ENCODE measurements around the gene MIDN.

Gene MIDN

DNA sequence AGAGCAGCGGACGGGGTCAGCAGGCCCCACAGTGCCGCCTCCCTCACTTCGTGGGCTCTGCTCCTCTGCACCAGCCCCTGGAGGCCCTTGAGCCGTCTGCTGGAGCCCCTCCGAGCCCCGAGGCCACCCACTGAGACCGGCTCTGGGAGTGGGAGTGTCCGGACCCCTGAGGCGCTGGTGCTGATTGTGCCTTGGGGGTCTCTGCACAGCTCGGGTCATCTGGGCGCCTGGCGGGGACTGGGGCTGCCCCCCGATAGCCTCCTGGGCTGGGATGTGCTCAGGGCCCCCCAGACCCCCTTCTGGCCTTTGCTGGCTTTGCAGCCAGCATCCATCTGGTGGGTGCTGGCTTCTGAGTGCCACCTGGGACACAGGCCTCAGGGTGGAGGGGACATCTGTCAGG, 26.0 kb upstream of the MIDN start:
- Histone ChIP-seq H3K27ac (ENCODE audit: extremely low read depth, low read depth, low read length) (0 out of 2 replicates have a peak overlapping the region, but pooled peaks have one; percentile 17), H3K4me3 (ENCODE audit: low read depth, low read length) (no peak overlapping the region), H3K4me1 (ENCODE audit: control insufficient read depth, insufficient read depth, low read length) (no peaks in the 10 kb centered on the region), H3K36me3 (ENCODE audit: control insufficient read depth in 2 of 2, insufficient read depth in 1 of 2, low read length in 2 of 2) (peaks cover 0 to 78% of the 10 kb centered on the region in 2 experiments; a peak in 2 of 3 replicates), H3K9me3 (ENCODE audit: control insufficient read depth, insufficient read depth, low read depth, low read length) (no peaks in the 10 kb centered on the region)
- ChIA-PET CTCF (interaction anchor here (0.8 to 2.5 kb wide), 9 partner anchors 8 to 109 kb away, joined by 3 to 14 read pairs (median 5); no protein-coding TSS in a partner anchor), POLR2A (interaction anchor here (0.6 to 1.5 kb wide), 2 partner anchors 109 to 234 kb away, joined by 3 to 7 read pairs; no protein-coding TSS in a partner anchor)
- TF ChIP-seq GLIS2 (tag by site-specific recombination; IDR thresholded peaks at IDR 0.05) (peak; percentile 36; the same call in 1 of the 2 replicates), GFI1B (tag by site-specific recombination; IDR thresholded peaks at IDR 0.05) (no peak), ZBTB6 (tag by site-specific recombination; IDR thresholded peaks at IDR 0.05) (peak; percentile 56; the same call in 1 of the 2 replicates), ZNF610 (tag by site-specific recombination; IDR thresholded peaks at IDR 0.05; ENCODE audit: borderline replicate concordance) (no peak), ZNF26 (tag by site-specific recombination; IDR thresholded peaks at IDR 0.05) (no peak)

- Histone ChIP-seq H3K4me3 (ENCODE audit: low read depth, low read length) (no peak overlapping the region), H3K4me1 (ENCODE audit: control insufficient read depth, insufficient read depth, low read length) (no peaks in the 10 kb centered on the region), H3K27ac (ENCODE audit: extremely low read depth, low read depth, low read length) (peak overlapping the region; percentile 17; the same call in 1 of the 2 replicates), H3K9me3 (ENCODE audit: control insufficient read depth, insufficient read depth, low read depth, low read length) (no peaks in the 10 kb centered on the region), H3K36me3 (ENCODE audit: control insufficient read depth in 2 of 2, insufficient read depth in 1 of 2, low read length in 2 of 2) (peaks cover 0 to 84% of the 10 kb centered on the region in 2 experiments; a peak in 2 of 3 replicates)
- ChIA-PET POLR2A (interaction anchor here (0.6 to 1.5 kb wide), 3 partner anchors 43 to 234 kb away, joined by 3 to 7 read pairs (median 3); no protein-coding TSS in a partner anchor), CTCF (interaction anchor here (0.6 to 2.5 kb wide), 10 partner anchors 9 to 936 kb away, joined by 3 to 14 read pairs (median 5); no protein-coding TSS in a partner anchor)
- TF ChIP-seq GLIS2 (tag by site-specific recombination; IDR thresholded peaks at IDR 0.05) = peak; percentile 12; the same call in 1 of the 2 replicates
- TF ChIP-seq, protein P1, sequence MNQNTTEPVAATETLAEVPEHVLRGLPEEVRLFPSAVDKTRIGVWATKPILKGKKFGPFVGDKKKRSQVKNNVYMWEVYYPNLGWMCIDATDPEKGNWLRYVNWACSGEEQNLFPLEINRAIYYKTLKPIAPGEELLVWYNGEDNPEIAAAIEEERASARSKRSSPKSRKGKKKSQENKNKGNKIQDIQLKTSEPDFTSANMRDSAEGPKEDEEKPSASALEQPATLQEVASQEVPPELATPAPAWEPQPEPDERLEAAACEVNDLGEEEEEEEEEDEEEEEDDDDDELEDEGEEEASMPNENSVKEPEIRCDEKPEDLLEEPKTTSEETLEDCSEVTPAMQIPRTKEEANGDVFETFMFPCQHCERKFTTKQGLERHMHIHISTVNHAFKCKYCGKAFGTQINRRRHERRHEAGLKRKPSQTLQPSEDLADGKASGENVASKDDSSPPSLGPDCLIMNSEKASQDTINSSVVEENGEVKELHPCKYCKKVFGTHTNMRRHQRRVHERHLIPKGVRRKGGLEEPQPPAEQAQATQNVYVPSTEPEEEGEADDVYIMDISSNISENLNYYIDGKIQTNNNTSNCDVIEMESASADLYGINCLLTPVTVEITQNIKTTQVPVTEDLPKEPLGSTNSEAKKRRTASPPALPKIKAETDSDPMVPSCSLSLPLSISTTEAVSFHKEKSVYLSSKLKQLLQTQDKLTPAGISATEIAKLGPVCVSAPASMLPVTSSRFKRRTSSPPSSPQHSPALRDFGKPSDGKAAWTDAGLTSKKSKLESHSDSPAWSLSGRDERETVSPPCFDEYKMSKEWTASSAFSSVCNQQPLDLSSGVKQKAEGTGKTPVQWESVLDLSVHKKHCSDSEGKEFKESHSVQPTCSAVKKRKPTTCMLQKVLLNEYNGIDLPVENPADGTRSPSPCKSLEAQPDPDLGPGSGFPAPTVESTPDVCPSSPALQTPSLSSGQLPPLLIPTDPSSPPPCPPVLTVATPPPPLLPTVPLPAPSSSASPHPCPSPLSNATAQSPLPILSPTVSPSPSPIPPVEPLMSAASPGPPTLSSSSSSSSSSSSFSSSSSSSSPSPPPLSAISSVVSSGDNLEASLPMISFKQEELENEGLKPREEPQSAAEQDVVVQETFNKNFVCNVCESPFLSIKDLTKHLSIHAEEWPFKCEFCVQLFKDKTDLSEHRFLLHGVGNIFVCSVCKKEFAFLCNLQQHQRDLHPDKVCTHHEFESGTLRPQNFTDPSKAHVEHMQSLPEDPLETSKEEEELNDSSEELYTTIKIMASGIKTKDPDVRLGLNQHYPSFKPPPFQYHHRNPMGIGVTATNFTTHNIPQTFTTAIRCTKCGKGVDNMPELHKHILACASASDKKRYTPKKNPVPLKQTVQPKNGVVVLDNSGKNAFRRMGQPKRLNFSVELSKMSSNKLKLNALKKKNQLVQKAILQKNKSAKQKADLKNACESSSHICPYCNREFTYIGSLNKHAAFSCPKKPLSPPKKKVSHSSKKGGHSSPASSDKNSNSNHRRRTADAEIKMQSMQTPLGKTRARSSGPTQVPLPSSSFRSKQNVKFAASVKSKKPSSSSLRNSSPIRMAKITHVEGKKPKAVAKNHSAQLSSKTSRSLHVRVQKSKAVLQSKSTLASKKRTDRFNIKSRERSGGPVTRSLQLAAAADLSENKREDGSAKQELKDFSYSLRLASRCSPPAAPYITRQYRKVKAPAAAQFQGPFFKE (tag by site-specific recombination; IDR thresholded peaks at IDR 0.05; ENCODE audit: borderline replicate concordance) = no peak
- TF ChIP-seq ZFP41 (tag by site-specific recombination; IDR thresholded peaks at IDR 0.05; ENCODE audit: borderline replicate concordance) = no peak
- TF ChIP-seq, protein P2, sequence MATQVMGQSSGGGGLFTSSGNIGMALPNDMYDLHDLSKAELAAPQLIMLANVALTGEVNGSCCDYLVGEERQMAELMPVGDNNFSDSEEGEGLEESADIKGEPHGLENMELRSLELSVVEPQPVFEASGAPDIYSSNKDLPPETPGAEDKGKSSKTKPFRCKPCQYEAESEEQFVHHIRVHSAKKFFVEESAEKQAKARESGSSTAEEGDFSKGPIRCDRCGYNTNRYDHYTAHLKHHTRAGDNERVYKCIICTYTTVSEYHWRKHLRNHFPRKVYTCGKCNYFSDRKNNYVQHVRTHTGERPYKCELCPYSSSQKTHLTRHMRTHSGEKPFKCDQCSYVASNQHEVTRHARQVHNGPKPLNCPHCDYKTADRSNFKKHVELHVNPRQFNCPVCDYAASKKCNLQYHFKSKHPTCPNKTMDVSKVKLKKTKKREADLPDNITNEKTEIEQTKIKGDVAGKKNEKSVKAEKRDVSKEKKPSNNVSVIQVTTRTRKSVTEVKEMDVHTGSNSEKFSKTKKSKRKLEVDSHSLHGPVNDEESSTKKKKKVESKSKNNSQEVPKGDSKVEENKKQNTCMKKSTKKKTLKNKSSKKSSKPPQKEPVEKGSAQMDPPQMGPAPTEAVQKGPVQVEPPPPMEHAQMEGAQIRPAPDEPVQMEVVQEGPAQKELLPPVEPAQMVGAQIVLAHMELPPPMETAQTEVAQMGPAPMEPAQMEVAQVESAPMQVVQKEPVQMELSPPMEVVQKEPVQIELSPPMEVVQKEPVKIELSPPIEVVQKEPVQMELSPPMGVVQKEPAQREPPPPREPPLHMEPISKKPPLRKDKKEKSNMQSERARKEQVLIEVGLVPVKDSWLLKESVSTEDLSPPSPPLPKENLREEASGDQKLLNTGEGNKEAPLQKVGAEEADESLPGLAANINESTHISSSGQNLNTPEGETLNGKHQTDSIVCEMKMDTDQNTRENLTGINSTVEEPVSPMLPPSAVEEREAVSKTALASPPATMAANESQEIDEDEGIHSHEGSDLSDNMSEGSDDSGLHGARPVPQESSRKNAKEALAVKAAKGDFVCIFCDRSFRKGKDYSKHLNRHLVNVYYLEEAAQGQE (tag by site-specific recombination; IDR thresholded peaks at IDR 0.05) = no peak
- peak; percentile 46; the same call in 1 of the 2 replicates for TF ChIP-seq SCRT2 (tag by site-specific recombination; IDR thresholded peaks at IDR 0.05)
- TF ChIP-seq ZBTB8A (tag by site-specific recombination; IDR thresholded peaks at IDR 0.05) = 0 out of 2 replicates have a peak, but pooled peaks have one; percentile 25
- TF ChIP-seq ZNF146 (tag by site-specific recombination; IDR thresholded peaks at IDR 0.05) = no peak
- TF ChIP-seq, protein P3, sequence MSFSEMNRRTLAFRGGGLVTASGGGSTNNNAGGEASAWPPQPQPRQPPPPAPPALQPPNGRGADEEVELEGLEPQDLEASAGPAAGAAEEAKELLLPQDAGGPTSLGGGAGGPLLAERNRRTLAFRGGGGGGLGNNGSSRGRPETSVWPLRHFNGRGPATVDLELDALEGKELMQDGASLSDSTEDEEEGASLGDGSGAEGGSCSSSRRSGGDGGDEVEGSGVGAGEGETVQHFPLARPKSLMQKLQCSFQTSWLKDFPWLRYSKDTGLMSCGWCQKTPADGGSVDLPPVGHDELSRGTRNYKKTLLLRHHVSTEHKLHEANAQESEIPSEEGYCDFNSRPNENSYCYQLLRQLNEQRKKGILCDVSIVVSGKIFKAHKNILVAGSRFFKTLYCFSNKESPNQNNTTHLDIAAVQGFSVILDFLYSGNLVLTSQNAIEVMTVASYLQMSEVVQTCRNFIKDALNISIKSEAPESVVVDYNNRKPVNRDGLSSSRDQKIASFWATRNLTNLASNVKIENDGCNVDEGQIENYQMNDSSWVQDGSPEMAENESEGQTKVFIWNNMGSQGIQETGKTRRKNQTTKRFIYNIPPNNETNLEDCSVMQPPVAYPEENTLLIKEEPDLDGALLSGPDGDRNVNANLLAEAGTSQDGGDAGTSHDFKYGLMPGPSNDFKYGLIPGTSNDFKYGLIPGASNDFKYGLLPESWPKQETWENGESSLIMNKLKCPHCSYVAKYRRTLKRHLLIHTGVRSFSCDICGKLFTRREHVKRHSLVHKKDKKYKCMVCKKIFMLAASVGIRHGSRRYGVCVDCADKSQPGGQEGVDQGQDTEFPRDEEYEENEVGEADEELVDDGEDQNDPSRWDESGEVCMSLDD (tag by site-specific recombination; IDR thresholded peaks at IDR 0.05) = 0 out of 2 replicates have a peak, but pooled peaks have one; percentile 66
- no peak for TF ChIP-seq ZNF837 (tag by site-specific recombination; IDR thresholded peaks at IDR 0.05)
- TF ChIP-seq ZNF423 (tag by site-specific recombination; IDR thresholded peaks at IDR 0.05) = peak; percentile 87
- TF ChIP-seq KLF1 (tag by site-specific recombination; IDR thresholded peaks at IDR 0.05) = peak; percentile 50
- no peak for TF ChIP-seq ZNF830 (tag by site-specific recombination; IDR thresholded peaks at IDR 0.05; ENCODE audit: low read depth)
Observed at GRCh38 chr19:1223018-1223855, 25.1 kb upstream of the MIDN start.
